CD4-positive, alpha-beta T cell treated with Interleukin-17A for 1 hour (primary cell): ENCODE results near the gene PDGFC.

Source experiments
- DNase-seq: peaks from one replicate; pipeline ENCODE4 v3.0.0-alpha.2; 2020

PDGFC gene

DNA sequence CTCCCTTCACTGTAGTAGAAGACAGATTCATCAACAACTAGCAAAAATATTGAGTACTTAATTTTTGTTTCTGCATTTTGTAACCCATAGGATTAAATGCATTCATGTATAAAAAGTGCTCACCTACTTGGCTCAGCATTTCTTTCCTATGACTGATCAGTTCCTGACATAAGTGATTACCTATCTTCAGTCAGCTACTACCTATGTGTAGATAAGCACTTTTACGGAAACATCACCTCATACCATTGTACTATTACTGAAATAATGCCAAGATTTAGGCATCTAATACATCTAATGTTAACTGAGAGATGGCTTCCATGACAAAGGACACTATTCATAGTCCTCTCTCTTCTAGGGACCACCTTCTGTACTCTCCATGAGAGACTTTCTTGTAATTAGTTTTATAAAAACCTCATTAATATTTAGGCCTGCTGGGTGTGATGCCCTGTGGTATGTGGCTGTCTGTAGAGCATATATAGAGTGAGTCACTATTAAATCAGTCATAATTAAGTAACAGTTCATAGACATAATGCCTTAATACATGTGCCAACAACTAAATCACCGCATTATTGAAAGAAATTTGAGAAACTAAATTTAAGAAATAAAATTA, 147.0 kb downstream of the PDGFC start:
- DNase-seq, result no peak

- DNase-seq, result no peak
These were observed 150.7 kb downstream of the PDGFC start for GRCh38 chr4:156820931-156821330.

GRCh38 chr4:156816360-156816755, 155.2 kb downstream of the PDGFC start:
- no peak for DNase-seq

- no peak for DNase-seq
These were observed 155.8 kb downstream of the PDGFC start for GRCh38 chr4:156815717-156816359.

- no peak for DNase-seq
These were observed 159.6 kb downstream of the PDGFC start for GRCh38 chr4:156811963-156812362.

GRCh38 chr4:156811286-156811685, 160.3 kb downstream of the PDGFC start:
- no peak for DNase-seq

GRCh38 chr4:156805696-156806095, 165.9 kb downstream of the PDGFC start:
- no peak for DNase-seq

DNA sequence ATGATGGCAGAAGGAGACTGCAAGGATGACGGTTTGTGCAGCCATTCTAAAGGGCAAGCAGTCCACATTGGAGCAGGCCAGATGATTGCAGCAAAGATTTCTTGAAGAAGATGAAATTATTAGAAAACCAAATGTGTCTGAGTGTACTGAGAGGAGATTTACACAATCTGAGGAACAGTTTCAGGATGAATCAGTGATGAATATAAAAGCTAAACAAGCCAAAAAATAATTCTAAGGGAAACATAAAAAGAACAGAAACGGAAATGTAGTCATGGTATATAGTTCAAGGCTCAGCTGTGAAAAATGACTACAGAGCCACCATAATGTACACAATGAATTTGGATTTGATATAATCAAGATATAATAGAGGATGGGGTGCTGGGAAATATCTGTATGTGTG, 168.5 kb downstream of the PDGFC start:
- no peak for DNase-seq

DNA sequence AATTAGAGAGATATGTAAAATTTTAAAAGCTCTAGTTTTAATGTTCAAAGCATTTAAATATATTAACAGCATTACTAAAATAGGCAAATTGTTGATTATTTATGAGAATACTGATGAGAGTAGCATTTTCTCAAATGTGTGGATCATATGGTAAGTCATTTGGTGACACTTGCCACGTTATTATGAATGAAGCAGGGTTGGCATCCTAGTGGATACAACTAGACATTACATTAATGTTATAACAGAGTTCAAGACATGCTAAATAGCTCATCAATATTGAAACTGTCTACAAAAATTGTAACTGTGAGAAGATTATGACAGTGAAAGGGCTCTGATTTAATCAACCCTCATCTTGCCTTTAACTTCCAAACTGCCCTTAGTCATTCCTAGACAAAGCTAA, 171.1 kb downstream of the PDGFC start:
- no peak for DNase-seq

DNA sequence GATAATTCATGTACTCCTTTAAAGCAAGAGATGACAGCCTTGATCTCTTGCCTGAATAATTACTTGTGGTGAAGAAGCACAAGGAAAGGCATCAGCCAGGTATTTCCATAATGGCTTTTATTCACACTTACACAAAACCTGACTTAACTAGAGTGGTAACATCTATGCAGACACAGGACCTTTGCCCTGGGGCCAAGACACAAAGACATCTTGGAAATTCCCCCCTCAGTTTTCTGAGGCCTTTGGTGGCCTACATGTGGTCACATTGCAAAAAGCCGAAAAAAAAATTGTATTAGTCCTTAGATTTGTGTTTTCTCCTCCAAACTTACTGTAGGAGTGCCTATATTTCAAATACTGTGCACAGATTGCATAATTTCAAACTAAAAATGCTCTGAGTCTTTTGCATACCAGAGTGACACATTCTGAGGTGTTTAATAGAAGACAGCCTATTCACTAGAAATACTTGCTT, 172.4 kb downstream of the PDGFC start:
- no peak for DNase-seq

GRCh38 chr4:156798438-156798837, 173.2 kb downstream of the PDGFC start:
- no peak for DNase-seq

- no peak for DNase-seq
These were observed 174.4 kb downstream of the PDGFC start for GRCh38 chr4:156797206-156797605.

- no peak for DNase-seq
These were observed 175.9 kb downstream of the PDGFC start for GRCh38 chr4:156795727-156796126.

DNA sequence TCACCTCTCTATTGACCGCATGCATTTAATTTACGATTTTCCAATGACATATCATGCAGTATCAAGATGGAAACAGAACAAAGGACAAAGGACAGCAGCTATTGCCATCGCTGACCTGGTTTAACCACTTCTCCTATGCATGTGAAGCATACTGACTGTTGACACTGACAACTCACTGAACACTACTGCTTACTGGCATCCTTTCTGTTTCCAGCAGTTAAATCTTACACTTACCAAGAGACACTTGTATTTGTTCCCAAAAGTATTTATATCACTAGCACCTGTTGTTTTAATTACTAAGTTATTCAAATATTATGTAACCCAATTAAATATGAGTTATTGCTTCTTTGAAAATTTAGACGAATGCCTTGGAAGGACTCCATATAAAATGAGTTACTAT, 176.7 kb downstream of the PDGFC start:
- no peak for DNase-seq

- DNase-seq, result no peak
These were observed 179.0 kb downstream of the PDGFC start for GRCh38 chr4:156792462-156793085.

- DNase-seq, result no peak
These were observed 180.7 kb downstream of the PDGFC start for GRCh38 chr4:156790866-156791265.

GRCh38 chr4:156788782-156789181, 182.8 kb downstream of the PDGFC start:
- no peak for DNase-seq

DNA sequence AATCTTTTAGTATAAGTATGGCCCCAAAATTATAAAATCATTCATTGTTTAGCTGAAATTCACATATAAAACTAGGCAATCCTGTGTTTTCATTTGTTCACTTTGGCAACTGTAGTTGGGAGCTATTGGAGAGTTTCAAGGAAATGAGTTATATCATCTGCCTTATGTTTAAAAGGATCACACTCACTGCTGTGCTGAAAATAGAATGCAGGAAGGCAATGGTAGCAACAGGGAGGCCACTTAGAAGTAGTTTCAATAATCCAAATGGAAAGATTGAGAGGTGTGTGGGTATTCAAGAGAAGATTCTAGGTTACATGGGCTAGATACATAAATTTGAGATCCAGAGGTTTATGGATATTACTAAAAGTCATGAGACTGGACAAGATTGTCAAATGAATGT, 184.9 kb downstream of the PDGFC start:
- DNase-seq, result no peak

GRCh38 chr4:156784970-156785369, 186.6 kb downstream of the PDGFC start:
- no peak for DNase-seq

DNA sequence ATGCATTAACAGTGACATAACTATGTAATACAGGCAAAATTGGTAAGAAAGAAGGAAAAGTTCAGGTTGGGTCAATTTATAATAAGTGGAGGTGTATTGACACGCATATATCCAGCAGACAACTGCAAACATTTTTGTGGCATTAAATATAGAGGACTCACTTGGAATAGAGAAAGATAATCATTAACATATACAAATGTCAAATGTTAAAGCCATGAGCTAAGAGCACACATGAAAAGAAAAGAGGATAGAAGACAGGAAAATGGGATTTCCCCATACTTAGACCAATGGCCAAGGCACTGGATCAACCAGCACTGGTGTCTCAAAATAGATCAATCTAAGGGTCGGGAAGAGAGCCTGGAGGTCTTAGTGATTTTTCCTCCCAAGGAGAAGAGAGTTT, 187.6 kb downstream of the PDGFC start:
- no peak for DNase-seq

GRCh38 chr4:156782491-156782890, 189.1 kb downstream of the PDGFC start:
- DNase-seq, result no peak

DNA sequence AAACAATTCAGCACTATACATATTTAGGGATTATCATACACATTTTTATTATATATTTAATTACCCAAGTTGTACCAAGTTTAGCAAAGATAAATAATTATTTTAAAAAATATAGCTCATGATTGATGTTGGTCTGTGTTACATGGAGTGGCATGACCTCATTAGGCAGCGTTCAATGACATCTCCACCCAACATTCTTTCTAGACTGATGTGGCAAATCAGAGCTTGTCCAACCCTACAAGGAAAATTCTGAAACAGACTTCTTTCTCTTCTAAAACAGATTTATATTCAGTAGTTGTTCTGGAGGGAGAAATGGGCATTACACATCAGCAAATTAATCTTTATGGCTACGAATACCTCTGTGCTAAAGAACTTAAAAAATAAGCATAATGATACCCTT, 189.7 kb downstream of the PDGFC start:
- DNase-seq, result no peak

DNA sequence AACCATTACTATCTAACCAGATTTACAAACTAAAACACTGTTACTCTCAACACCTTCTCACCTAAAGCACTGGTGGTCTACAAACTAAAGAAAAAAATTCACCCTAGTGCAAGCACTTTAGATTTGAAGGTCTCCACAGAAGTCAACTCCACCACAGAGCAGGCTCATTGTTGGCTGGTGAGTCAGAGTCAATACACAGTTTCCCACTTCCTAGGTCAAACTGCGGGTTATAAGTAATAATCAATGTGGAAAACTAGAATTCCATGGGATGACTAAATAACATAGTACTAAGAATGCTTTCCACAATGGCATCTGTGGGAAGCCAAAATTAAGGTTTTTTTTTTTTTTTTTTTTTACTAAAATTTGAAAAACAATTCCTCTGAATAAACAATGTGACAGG, 191.8 kb downstream of the PDGFC start:
- DNase-seq, result no peak

DNA sequence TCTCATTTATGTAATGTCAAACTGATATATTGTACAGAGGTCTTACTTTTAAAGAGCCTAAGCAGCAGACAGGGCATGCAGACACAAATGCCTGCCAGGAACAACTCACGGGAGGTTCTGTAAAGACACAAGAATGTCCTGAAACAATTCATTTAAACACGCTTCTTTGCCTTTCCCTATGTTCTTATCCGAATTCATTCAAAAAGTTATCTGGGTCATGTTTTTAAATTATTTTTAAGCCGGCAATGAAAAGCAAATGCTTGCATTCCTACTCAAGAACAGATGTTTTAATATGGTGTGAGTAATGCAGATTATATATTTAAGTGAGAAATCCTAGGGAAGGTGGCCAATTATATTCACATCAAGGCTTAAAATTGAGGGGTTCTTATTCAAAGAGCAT, 192.6 kb downstream of the PDGFC start:
- no peak for DNase-seq

GRCh38 chr4:156778606-156779005, 193.0 kb downstream of the PDGFC start:
- DNase-seq, result no peak
